ENCODE results near the gene PKNOX2. TPM values are rescaled to one million over a fixed set of nuclear protein-coding genes. Genes with fewer than 3 reads are reported as not detected.

The PKNOX2 gene
- total RNA-seq, 1 donor from 2014 or later, result 17.8 TPM

DNA sequence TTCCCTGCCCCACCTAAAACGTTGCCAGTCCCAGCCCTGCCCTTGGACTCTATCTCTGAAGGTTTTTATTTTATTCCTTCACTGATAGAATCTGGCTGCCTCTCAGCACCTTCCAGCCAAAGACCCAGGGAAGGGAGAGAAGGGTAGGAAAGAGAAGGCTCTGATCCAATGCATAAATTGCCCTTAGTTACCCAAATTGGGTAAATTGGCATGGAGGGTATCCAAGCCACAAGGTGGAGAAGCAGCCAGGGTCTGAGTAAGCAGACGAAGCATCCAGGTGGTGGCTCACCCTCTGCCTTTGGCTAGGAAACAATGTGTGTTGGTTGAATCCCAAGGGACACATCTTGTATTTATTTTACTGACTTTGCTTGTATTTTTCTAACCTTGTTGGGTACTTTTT, 242.5 kb downstream of the PKNOX2 start:
- Histone ChIP-seq H3K4me3 (no peak overlapping the region), H3K4me1 (peaks cover 8% of the 10 kb centered on the region), H3K27ac (no peak overlapping the region), H3K27me3 (peaks cover 26% of the 10 kb centered on the region), H3K36me3 (no peaks in the 10 kb centered on the region), H3K9me3 (no peaks in the 10 kb centered on the region)
- no peak for DNase-seq
- TF ChIP-seq, protein P1, sequence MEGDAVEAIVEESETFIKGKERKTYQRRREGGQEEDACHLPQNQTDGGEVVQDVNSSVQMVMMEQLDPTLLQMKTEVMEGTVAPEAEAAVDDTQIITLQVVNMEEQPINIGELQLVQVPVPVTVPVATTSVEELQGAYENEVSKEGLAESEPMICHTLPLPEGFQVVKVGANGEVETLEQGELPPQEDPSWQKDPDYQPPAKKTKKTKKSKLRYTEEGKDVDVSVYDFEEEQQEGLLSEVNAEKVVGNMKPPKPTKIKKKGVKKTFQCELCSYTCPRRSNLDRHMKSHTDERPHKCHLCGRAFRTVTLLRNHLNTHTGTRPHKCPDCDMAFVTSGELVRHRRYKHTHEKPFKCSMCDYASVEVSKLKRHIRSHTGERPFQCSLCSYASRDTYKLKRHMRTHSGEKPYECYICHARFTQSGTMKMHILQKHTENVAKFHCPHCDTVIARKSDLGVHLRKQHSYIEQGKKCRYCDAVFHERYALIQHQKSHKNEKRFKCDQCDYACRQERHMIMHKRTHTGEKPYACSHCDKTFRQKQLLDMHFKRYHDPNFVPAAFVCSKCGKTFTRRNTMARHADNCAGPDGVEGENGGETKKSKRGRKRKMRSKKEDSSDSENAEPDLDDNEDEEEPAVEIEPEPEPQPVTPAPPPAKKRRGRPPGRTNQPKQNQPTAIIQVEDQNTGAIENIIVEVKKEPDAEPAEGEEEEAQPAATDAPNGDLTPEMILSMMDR (IDR thresholded peaks at IDR 0.05), result no peak
- intact Hi-C loops (cut with DNase I), result no loop called here
- no peak for ATAC-seq

DNA sequence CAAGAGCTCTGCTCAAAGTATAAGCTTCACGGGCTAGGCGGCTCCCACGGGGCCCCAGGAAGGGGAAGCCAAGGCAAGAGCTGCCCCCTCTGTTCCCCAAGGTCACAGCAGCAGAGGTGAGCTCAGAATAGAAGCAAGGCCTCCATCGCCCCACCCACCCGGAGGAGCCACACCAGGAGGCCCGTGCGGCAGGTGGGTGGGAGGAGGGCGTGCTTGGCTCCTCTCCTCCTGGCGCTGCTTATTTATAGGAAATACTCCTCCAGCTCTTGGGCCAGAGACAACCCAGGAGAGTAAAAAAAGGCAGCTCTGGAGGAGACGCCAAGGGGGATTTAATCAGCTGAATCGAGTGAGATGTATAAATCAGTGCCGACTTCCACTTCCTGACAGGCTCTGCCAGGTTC, 243.8 kb downstream of the PKNOX2 start:
- no peak for DNase-seq
- H3K36me3 ChIP-seq, result no peaks in the 10 kb centered on the region

DNA sequence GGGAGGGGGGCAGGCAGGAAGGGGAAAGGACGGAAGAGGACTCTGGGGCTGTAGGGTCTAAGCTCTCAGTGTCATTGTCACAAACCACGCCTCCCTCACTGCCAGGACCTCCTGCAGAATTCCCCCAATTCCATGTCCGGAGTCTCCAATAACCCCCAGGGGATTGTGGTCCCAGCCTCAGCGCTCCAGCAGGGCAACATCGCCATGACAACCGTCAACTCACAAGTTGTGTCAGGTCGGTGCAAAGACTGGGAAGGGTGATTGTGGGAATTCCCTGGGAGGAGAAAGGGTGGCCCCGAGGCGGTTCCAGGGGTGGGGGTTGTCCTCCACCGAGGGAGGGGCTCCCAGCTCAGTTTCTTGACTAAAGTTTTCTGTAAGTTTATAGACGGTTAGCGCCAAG, 245.5 kb downstream of the PKNOX2 start:
- H3K4me3 ChIP-seq, result no peak overlapping the region
- H3K27me3 ChIP-seq, result peaks cover 23% of the 10 kb centered on the region
- intact Hi-C loops (cut with DNase I), result no loop called here
- DNase-seq, result peak; percentile 46
- peaks cover 2% of the 10 kb centered on the region for H3K4me1 ChIP-seq
- ATAC-seq, result no peak
- no peak overlapping the region for H3K27ac ChIP-seq
- H3K9me3 ChIP-seq, result no peaks in the 10 kb centered on the region
- no peaks in the 10 kb centered on the region for H3K36me3 ChIP-seq
- TF ChIP-seq, protein P1 (IDR thresholded peaks at IDR 0.05), result no peak

More for the DNA sequence above, 243.8 kb downstream of the PKNOX2 start:
- intact Hi-C loops (cut with DNase I), result no loop called here
- Histone ChIP-seq H3K4me1 (peaks cover 8% of the 10 kb centered on the region), H3K9me3 (no peaks in the 10 kb centered on the region), H3K27ac (no peak overlapping the region), H3K4me3 (no peak overlapping the region), H3K27me3 (peaks cover 26% of the 10 kb centered on the region)
- TF ChIP-seq, protein P1 (IDR thresholded peaks at IDR 0.05), result no peak
- ATAC-seq, result no peak

DNA sequence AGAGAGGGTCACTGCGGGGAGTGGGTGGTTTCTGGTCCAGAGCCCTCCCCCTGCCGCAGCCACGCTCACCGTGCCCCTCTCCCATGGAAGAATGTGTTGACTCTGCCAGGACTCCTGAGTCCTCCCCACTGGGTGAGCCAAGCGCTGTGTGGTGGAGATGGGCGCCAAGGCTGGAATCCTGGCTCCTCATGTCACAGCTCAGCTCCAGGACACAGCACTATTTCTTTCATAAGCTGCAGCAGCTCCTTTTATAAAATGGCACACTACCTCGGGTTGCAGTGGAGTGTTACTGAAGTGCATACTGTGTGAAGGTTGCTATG, 247.6 kb downstream of the PKNOX2 start:
- TF ChIP-seq, protein P1 (IDR thresholded peaks at IDR 0.05), result no peak
- intact Hi-C loops (cut with DNase I), result no loop called here

DNA sequence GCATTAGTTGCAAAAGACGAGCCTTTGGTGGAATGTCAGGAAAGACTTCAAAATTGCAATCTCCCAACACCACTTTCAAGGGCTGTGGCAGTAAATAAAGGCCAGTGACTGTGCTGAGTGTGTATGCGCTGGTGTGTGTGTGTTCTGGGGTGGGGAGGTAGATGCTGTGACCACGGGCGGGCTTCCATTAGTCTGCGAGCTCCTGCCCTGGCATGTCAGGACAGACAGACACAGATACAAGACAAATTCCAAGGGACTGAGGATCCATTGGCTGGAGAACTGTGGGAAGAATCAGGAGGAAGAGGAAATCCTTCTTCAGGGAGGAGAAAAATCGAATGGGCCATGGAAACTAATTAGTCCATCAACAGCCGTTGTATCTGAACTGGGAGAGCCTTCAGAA, 248.0 kb downstream of the PKNOX2 start:
- Histone ChIP-seq H3K27me3 (peaks cover 13% of the 10 kb centered on the region), H3K36me3 (no peaks in the 10 kb centered on the region), H3K4me1 (no peaks in the 10 kb centered on the region), H3K27ac (no peak overlapping the region), H3K4me3 (no peak overlapping the region), H3K9me3 (no peaks in the 10 kb centered on the region)
- TF ChIP-seq, protein P1 (IDR thresholded peaks at IDR 0.05), result no peak
- DNase-seq (peak; percentile 25), ATAC-seq (peak; percentile 11)
- intact Hi-C loops (cut with DNase I), result no loop called here

More for the DNA sequence above, 247.6 kb downstream of the PKNOX2 start:
- Histone ChIP-seq H3K4me1 (no peaks in the 10 kb centered on the region), H3K4me3 (no peak overlapping the region), H3K27me3 (peaks cover 13% of the 10 kb centered on the region), H3K9me3 (no peaks in the 10 kb centered on the region), H3K36me3 (no peaks in the 10 kb centered on the region), H3K27ac (no peak overlapping the region)
- no peak for DNase-seq
- ATAC-seq, result peak; percentile 5

DNA sequence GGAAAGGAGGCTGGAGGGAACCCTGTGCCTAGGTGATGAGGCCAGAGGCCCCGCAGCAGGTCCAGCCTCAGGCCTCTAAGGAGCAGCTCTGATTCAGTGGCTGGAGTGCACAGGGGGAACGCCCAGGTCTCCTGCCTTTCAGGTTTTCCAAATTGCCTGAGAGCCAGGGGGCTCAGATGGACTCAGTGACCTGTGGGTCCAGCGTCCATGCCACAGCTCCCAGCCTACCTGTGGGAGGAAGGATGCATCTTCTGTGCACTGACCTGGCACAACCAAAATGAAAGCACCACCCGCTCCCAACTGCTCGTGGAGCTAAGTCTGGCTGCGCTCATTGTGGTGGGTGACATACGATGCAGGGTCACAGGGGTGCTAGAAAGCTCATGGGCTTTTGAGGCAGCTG, 248.7 kb downstream of the PKNOX2 start:
- TF ChIP-seq, protein P1 (IDR thresholded peaks at IDR 0.05), result no peak
- H3K36me3 ChIP-seq, result no peaks in the 10 kb centered on the region
- no peak for ATAC-seq
- H3K27ac ChIP-seq, result no peak overlapping the region
- no peaks in the 10 kb centered on the region for H3K4me1 ChIP-seq
- no peaks in the 10 kb centered on the region for H3K9me3 ChIP-seq
- intact Hi-C loops (cut with DNase I), result no loop called here
- no peak overlapping the region for H3K4me3 ChIP-seq
- peaks cover 13% of the 10 kb centered on the region for H3K27me3 ChIP-seq
- peak; percentile 52 for DNase-seq

All from upper lobe of right lung (tissue), 1 donor.